ENCODE measurements around the gene TARBP2.
"Not testable (repeated sequence)": the region's sequence is repeated elsewhere in the genome, so short reads cannot be mapped to it uniquely, and the experiment has no call there.

Gene TARBP2

DNA sequence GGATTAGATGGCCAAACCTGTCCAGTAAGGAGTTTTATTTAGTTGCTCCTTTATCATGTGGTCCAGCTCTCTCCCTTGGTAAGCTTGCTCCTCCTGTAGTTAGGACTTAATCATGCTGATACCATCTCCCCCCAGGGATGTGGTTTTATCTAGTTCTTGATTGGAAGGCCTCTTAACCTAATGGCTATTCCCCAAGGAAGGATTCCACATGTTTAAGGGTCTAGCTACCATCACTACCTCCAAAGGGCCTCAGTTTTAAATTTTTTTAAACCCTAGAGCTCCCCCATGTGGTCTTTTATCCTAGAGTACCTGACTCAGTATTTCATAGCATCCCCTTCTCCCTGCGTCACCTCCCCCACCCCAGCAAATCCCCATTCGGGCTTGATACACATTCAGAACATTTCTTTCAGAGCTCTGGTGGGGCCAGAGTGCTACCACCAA is 24.3 kb upstream of the TARBP2 start:
- FAIRE-seq, result no peak

DNA sequence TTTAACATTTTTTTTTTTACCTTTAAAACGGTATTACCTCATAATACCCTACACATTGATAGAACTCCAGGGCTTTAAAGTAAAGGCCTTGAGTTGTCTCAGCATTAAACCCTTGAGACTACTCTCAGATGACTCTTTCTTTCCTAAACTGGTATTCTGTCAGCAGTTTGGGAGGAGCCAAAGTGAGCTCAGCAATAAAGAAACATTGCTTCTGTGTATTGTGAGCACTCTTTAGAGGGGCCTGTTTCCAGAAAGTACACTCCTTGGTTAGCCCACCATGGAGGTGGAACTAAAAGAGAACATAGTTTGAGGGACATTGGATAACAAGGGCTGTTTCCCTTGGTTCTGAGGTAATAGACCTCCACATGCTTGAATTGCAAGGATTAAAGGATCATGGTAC is 22.2 kb upstream of the TARBP2 start:
- FAIRE-seq, result no peak

DNA sequence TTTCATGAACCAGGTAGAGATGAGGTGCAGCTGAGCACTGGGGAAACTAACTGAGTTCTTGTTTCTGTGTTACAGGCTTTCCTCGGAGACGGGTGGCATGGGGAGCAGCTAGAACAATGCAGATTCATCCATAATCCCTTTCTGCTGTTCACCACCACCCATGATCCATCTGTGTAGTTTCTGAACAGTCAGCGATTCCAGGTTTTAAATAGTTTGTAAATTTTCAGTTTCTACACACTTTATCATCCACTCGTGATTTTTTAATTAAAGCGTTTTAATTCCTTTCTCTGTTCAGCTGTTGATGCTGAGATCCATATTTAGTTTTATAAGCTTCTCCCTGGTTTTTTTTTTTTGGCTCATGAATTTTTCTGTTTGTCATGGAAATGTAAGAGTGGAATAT is 21.8 kb upstream of the TARBP2 start:
- FAIRE-seq, result no peak

DNA sequence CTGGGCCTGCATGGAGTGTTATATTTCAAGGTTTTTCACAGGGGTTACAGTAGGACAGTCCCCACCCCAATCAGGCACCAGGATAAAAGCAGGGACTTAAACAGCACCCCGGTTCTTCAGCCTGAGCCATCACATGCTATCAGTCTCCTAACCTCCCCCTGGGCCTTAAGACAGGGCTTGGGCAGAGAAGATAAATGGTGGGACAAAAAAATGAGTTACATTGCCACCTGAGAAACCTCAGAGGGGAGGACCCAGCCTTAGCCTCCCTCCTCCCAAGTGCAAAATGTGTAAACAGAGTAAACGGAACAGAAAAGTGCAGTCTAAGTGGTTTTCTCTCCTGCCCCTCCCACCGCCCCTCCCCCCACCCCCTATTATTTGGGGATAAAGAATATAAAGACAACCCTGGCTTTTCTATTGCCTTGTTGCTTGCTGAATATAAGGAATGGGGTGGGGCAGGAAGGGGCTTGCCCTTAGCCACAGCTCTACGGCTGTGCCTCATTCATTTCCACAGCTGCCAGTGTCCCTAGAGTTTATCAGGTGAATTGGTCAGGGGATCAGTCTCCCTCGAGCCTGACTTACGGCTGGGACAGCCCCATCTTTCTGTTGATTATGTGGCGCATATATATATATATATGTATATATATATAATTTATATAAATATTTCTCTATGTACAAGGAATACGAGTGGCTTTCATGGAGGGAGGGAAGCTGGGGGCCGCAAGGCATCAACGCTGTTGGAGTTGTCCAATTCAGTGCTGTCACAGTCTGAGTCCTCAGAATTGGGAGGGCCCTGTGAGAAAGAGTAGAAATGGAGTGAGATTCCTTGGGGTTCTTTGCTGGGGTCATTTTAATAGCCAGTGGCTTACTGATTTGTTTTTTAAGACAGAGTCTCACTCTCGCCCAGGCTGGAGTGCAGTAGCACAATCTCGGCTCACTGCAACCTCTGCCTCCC is 20.3 kb upstream of the TARBP2 start:
- FAIRE-seq, result no peak

DNA sequence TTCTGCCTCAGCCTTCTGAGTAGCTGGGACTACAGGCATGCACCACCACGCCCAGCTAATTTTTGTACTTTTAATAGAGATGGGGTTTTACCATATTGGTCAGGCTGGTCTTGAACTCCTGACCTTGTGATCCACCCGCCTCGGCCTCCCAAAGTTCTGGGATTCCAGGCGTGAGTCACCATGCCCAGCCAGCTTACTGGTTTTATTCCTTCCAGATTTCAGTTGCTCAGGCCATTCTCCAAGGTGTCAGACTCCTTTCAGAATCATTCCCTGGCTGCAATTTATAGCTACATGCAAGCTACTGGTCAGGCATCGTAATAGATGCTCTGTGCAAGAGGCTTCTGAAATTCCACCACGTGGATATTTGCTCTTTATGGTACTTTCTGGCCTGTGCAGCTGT is 19.6 kb upstream of the TARBP2 start:
- FAIRE-seq, result not testable (repeated sequence)

- FAIRE-seq, result no peak
Observed at GRCh38 chr12:53481939-53482586, 19.0 kb upstream of the TARBP2 start.

GRCh38 chr12:53482626-53483168 is 18.4 kb upstream of the TARBP2 start:
- FAIRE-seq, result no peak

DNA sequence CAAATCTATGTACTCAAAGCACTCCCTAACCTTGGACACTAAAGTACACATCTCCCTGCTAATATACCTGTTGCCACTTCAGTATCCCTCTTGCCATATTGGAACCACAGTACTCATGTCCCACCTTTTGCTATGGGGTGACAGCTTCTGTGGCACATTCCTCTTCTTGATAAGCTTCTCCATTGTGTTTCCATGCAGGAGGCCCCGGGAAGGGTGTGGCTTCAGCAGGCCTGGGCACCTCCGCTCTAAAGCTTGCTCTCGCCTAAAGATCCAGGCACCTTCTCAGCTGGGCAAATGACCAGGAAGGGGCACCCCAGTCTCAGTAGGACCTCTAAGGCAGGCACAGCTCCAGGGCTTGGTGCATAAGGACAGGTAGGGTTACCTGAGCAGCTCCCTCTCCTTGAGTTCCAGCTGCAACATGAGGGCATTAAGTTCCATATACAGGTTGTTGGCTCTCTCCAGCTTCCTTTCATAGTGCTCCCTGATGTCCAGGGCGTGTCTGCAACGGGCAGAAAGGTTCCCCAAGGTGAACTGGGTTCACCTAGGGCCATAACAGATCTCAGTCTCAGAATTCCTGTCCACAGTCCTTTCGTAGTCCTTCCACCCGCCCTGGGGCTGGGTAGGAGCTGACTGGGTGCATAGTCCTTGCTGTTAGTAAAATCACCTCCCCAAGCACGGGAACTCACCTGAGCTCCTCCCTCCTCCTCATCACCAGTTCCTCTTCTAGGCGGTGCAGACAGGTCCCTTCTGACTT is 17.7 kb upstream of the TARBP2 start:
- FAIRE-seq, result no peak

- no peak for FAIRE-seq
Observed at GRCh38 chr12:53483979-53484377, 17.1 kb upstream of the TARBP2 start.

- FAIRE-seq, result no peak
Observed at GRCh38 chr12:53484686-53485575, 16.2 kb upstream of the TARBP2 start.

- no peak for FAIRE-seq
Observed at GRCh38 chr12:53485955-53486735, 14.9 kb upstream of the TARBP2 start.

- no peak for FAIRE-seq
Observed at GRCh38 chr12:53486736-53487487, 14.2 kb upstream of the TARBP2 start.

DNA sequence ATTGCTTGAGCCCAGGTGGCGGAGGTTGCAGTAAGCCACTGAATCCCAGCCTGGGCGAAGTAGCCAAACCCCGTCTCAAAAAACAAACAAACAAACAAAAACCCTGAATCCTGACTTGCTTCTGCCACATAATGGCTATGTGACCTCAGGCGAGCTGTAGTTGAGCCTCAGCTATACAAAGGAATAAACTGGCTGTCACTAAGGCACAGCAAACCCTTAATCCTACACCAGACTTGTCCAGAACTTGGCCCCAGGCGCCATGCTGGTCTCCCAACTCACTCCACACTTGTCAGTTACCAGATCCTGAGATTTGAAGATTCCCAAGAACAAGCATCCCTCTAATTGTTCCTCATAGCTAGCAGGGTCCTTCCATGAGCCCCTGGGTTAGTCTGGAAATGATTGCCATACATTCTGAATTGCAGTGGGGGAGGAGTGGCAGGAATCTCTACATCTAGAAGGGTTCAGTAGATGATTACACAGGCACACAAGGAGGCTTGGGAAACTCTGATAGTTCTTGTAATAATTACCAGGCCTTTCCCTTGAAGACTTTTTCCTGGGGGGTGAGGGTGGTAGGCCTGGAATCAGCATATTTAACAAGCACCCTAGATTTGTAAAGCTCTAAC is 11.7 kb upstream of the TARBP2 start:
- no peak for FAIRE-seq

DNA sequence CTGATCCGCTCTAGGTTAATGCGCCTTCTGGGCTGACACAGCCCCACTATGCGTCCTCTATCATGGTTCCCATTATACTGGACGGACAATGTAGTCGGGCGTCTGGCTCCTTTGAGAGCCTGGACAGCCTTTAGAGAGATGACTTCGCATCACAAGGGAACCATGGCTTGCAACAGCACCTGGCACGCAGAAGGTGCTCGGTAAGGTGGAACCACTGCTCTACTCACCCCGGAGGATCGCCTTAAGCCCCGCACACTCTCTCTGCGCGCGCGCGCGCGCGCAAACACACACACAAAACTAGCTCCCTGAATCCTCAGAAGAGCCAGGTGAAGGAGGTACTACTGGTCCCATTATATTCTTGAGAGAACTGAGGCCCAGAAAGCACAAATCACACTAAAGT is 8.9 kb upstream of the TARBP2 start:
- no peak for FAIRE-seq

GRCh38 chr12:53492830-53493609 is 8.1 kb upstream of the TARBP2 start:
- FAIRE-seq, result no peak

DNA sequence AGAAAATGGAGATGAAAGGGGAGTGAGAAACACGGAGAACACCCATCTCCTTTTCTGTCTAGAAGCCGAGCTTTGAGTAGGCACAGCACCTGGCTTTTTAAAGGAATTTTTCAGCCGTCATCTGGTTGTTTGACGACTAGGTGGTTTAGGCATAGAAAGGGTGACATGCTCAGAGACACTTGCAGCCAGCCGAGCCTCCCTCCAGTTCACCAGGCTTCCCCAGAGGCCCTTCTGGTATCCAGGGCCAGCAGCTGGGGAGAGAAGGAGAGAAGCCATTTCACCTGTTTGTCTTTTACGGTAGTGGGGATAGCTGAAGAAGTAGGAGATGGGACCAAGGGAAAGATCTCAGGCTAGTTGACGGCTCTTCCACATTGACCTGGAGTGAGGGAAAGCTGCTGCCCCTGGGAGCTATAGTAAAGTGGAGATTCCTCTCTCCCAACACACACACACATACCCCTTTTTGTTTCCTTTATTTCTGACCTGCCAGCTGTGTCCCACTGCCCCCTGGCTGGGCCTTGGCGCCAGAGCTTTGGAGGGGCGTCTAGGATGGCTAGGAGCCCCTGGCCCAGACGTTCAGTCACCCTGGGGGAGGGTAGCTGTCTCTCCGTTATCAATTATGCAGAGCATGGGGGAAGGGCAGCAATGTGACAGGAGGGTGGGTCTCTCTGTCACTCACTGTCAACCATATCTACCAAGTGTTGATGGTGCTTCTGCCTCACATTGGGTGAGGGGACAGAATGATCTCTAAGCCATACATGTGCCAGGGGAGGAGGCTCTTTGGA is 7.3 kb upstream of the TARBP2 start:
- no peak for FAIRE-seq

DNA sequence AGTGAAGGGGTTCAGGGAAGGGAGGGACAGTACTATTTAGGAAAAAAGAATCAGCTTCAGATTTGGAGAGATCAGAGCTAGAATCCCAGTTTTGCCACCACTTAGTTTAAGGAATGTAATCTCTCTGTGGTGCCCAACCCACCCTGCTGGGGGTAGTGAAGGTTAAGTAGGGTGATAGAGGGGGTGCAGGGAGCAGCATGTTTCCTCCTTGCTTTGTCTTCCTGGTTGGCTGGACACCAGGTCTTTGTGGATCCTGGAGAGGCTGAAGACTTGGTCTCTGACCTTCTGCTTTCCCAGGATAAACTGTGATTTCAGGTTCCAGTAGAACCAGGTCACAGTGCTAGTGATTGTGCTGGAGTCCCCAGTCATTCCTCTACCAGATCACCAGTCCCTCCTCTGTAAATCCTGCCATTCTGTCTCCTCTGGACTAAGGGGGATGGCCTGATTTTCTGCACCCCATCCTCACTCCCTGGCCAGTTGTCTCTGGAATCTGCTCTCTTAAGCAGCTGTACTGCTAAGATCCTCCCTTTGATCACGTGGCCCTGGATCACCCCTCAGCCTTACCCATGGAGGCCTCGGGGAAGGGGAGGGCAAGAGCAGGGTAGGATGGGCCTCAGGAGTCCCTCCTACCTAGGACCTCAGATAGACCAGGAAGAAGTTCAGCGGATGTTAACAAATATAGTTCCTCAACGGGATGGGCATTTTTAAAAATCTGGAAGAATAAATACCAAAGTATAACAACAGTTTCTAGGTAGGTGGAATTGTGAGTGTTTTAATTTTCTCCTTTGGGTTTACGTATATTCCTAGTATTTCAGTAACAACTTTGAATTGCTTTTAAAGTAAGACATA is 5.0 kb upstream of the TARBP2 start:
- FAIRE-seq, result peak; percentile 53

GRCh38 chr12:53496752-53497032 is 4.4 kb upstream of the TARBP2 start:
- FAIRE-seq, result no peak
